Raji (cell line): ENCODE data around the gene TNFRSF21.

Experiments
- POLR2A ChIP-seq: IDR thresholded peaks from 2 replicates; pipeline ENCODE4 v1.6.1; 2011; ENCODE audit warnings: low read depth, low read length, control low read depth; ENCODE audit not compliant: insufficient read depth

The TNFRSF21 gene

GRCh38 chr6:47261191-47261590 lies 48.5 kb downstream of the TNFRSF21 start:
- no peak for TF ChIP-seq POLR2A

- TF ChIP-seq POLR2A = no peak
Observed at GRCh38 chr6:47260021-47260420, 49.7 kb downstream of the TNFRSF21 start.

GRCh38 chr6:47258724-47259347 lies 50.9 kb downstream of the TNFRSF21 start:
- TF ChIP-seq POLR2A = no peak

- TF ChIP-seq POLR2A = no peak
Observed at GRCh38 chr6:47256981-47257730, 52.5 kb downstream of the TNFRSF21 start.

- TF ChIP-seq POLR2A = no peak
Observed at GRCh38 chr6:47256361-47256760, 53.3 kb downstream of the TNFRSF21 start.

- no peak for TF ChIP-seq POLR2A
Observed at GRCh38 chr6:47254906-47255305, 54.8 kb downstream of the TNFRSF21 start.

GRCh38 chr6:47254051-47254450 lies 55.7 kb downstream of the TNFRSF21 start:
- TF ChIP-seq POLR2A = no peak

GRCh38 chr6:47253136-47253535 lies 56.6 kb downstream of the TNFRSF21 start:
- no peak for TF ChIP-seq POLR2A

- TF ChIP-seq POLR2A = no peak
Observed at GRCh38 chr6:47252633-47253032, 57.1 kb downstream of the TNFRSF21 start.

- TF ChIP-seq POLR2A = no peak
Observed at GRCh38 chr6:47251396-47251795, 58.3 kb downstream of the TNFRSF21 start.

GRCh38 chr6:47250302-47250701 lies 59.4 kb downstream of the TNFRSF21 start:
- TF ChIP-seq POLR2A = no peak

GRCh38 chr6:47248446-47248845 lies 61.3 kb downstream of the TNFRSF21 start:
- TF ChIP-seq POLR2A = no peak

GRCh38 chr6:47247227-47247797 lies 62.4 kb downstream of the TNFRSF21 start:
- peak; percentile 22; the same call in 1 of the 2 replicates for TF ChIP-seq POLR2A

GRCh38 chr6:47246551-47246950 lies 63.2 kb downstream of the TNFRSF21 start:
- TF ChIP-seq POLR2A = no peak

GRCh38 chr6:47245745-47246371 lies 63.8 kb downstream of the TNFRSF21 start:
- TF ChIP-seq POLR2A = peak; percentile 17; the same call in 1 of the 2 replicates
